Hepatocyte (in vitro differentiated cells): ENCODE results near the gene HLA-F. TPM values are rescaled to one million over a fixed set of nuclear protein-coding genes. Genes with fewer than 3 reads are reported as not detected.

ENCODE experiments used
- DNase-seq: peaks from one replicate; pipeline ENCODE4 v3.0.0-alpha.2; 2016; ENCODE audit warnings: low spot score
- H2AFZ ChIP-seq: fragments of 200-600 bp; sonication (generic); 2 replicates; pipeline ENCODE4 v1.6.0; 2016; ENCODE audit warnings: antibody characterized with exemption, mild to moderate bottlenecking
- H3K27ac ChIP-seq: fragments of 200-600 bp; sonication (generic); 2 replicates; pipeline ENCODE4 v1.5.1; 2016; ENCODE audit warnings: mild to moderate bottlenecking
- H3K27me3 ChIP-seq: fragments of 200-600 bp; sonication (generic); 2 replicates; pipeline ENCODE4 v1.6.1; 2016
- H3K36me3 ChIP-seq: fragments of 200-600 bp; sonication (generic); replicated peaks from 2 replicates; pipeline ENCODE4 v1.5.1; 2016; ENCODE audit warnings: low read depth; ENCODE audit not compliant: insufficient read depth
- H3K4me1 ChIP-seq: fragments of 200-600 bp; sonication (generic); 2 replicates; pipeline ENCODE4 v1.5.1; 2016; ENCODE audit warnings: mild to moderate bottlenecking, moderate library complexity; ENCODE audit not compliant: insufficient read depth
- H3K4me2 ChIP-seq: fragments of 200-600 bp; sonication (generic); 2 replicates; pipeline ENCODE4 v1.6.0; 2016
- H3K4me3 ChIP-seq: fragments of 200-600 bp; sonication (generic); 2 replicates; pipeline ENCODE4 v1.5.1; 2016; ENCODE audit warnings: mild to moderate bottlenecking
- H3K79me2 ChIP-seq: fragments of 200-600 bp; sonication (generic); 2 replicates; pipeline ENCODE4 v1.6.0; 2017; ENCODE audit warnings: mild to moderate bottlenecking
- H3K9me2 ChIP-seq: fragments of 200-600 bp; sonication (generic); replicated peaks from 2 replicates; pipeline ENCODE4 v1.6.0; 2017; ENCODE audit warnings: mild to moderate bottlenecking; ENCODE audit not compliant: insufficient read depth
- H3K9me3 ChIP-seq: fragments of 200-600 bp; sonication (generic); 2 replicates; pipeline ENCODE4 v1.5.1; 2016; ENCODE audit warnings: low read depth, mild to moderate bottlenecking
- H4K20me1 ChIP-seq: fragments of 200-600 bp; sonication (generic); 2 replicates; pipeline ENCODE4 v1.6.0; 2016; ENCODE audit warnings: mild to moderate bottlenecking; ENCODE audit not compliant: insufficient read depth, poor library complexity, severe bottlenecking
- CTCF ChIP-seq: fragments of 200-600 bp; sonication (generic); IDR thresholded peaks from 2 replicates; pipeline ENCODE4 v1.5.1; 2016; ENCODE audit warnings: antibody characterized with exemption, mild to moderate bottlenecking; ENCODE audit not compliant: poor library complexity
- EZH2 ChIP-seq: fragments of 200-600 bp; sonication (generic); IDR thresholded peaks from 2 replicates; pipeline ENCODE4 v1.6.1; 2016; ENCODE audit warnings: antibody characterized with exemption, mild to moderate bottlenecking, borderline replicate concordance
- EZH2phosphoT487 ChIP-seq: fragments of 200-600 bp; sonication (generic); IDR thresholded peaks from one replicate; pipeline ENCODE4 v1.6.1; 2018; ENCODE audit warnings: antibody characterized with exemption, mild to moderate bottlenecking, low read depth, moderate library complexity; ENCODE audit not compliant: unreplicated experiment, severe bottlenecking
- WGBS: methylation state at CpG from one replicate; pipeline ENCODE4 v1.1.6; 2016; ENCODE audit warnings: low lambda C conversion rate; ENCODE audit errors: missing lambda C conversion rate; 5-methylcytosine and 5-hydroxymethylcytosine counted together
- polyA plus RNA-seq: library from polyadenylated mRNA; unstranded; fragments of >200 nt; fragmentation: Nextera tagmentation; extraction: Ambion mirVana; gene quantifications from 2 replicates; pipeline ENCODE4 v1.2.1, GENCODE V29; 2016
- small RNA-seq: library from RNA; depleted of rRNA; stranded (forward); fragments of <200 nt; gene quantifications from one replicate; pipeline ENCODE3, GENCODE V24; 2014
- total RNA-seq: library from RNA; depleted of rRNA; stranded (reverse); fragments of >200 nt; gene quantifications from 2 replicates; pipeline ENCODE4 v1.2.3, GENCODE V29; 2014

Gene HLA-F
- total and polyA plus RNA-seq, 2 experiments from 2014 or later = 7.6 to 8.8 TPM

GRCh38 chr6:29770306-29770705 lies 47.1 kb downstream of the HLA-F start:
- no peak for DNase-seq
- Histone ChIP-seq H3K27ac (no peak overlapping the region), H3K36me3 (no peaks in the 10 kb centered on the region), H3K4me3 (no peak overlapping the region), H3K9me3 (no peaks in the 10 kb centered on the region), H3K9me2 (no peaks in the 10 kb centered on the region), H3K4me2 (no peak overlapping the region), H4K20me1 (no peaks in the 10 kb centered on the region), H3K4me1 (no peaks in the 10 kb centered on the region), H2AFZ (no peak overlapping the region), H3K79me2 (no peaks in the 10 kb centered on the region), H3K27me3 (peaks cover 20% of the 10 kb centered on the region)
- 71% methylated on average over 2 of the region's 2 CpGs for WGBS
- no peak for TF ChIP-seq EZH2
- no peak for TF ChIP-seq CTCF
- TF ChIP-seq EZH2phosphoT487 = no peak

- H3K79me2 ChIP-seq = no peaks in the 10 kb centered on the region
- no peaks in the 10 kb centered on the region for H3K4me1 ChIP-seq
- no peaks in the 10 kb centered on the region for H3K36me3 ChIP-seq
- WGBS = 94% methylated on average over 2 of the region's 2 CpGs
- no peak for DNase-seq
- TF ChIP-seq EZH2 (no peak), CTCF (no peak)
- no peaks in the 10 kb centered on the region for H4K20me1 ChIP-seq
- no peaks in the 10 kb centered on the region for H3K9me2 ChIP-seq
- H2AFZ ChIP-seq = no peak overlapping the region
- no peak overlapping the region for H3K4me3 ChIP-seq
- H3K4me2 ChIP-seq = no peak overlapping the region
- no peaks in the 10 kb centered on the region for H3K9me3 ChIP-seq
- no peak overlapping the region for H3K27ac ChIP-seq
- peaks cover 12% of the 10 kb centered on the region for H3K27me3 ChIP-seq
These were observed 53.5 kb downstream of the HLA-F start for GRCh38 chr6:29776684-29777083.

Small RNA genes lying within 50 kb of the gene (small RNA-seq; reads per million reads assigned to genes)
- not detected for gene AL645939.2
- gene AL645939.3 = not detected
- gene AL645939.4 = not detected
- gene RF00019 = not detected

Other genes with a start within 250 kb of the HLA-F start
- not detected in 2 replicates for gene MAS1L, start 235.5 kb upstream of the HLA-F start, total RNA-seq
- gene MAS1L, start 235.5 kb upstream of the HLA-F start, polyA plus RNA-seq = not detected in 2 replicates
- gene UBD, start 163.7 kb upstream of the HLA-F start, total RNA-seq = 99.5 and 154 TPM in 2 replicates
- 124 and 158 TPM in 2 replicates for gene UBD, start 163.7 kb upstream of the HLA-F start, polyA plus RNA-seq
- not detected in 2 replicates for gene OR2H2, start 138.3 kb upstream of the HLA-F start, total RNA-seq
- not detected in 2 replicates for gene OR2H2, start 138.3 kb upstream of the HLA-F start, polyA plus RNA-seq
- gene GABBR1, start 90.3 kb upstream of the HLA-F start, total RNA-seq = 7.0 and 11.3 TPM in 2 replicates
- 9.9 and 21.3 TPM in 2 replicates for gene GABBR1, start 90.3 kb upstream of the HLA-F start, polyA plus RNA-seq
- gene MOG, start 66.3 kb upstream of the HLA-F start, total RNA-seq = not detected in 2 replicates
- not detected in 2 replicates for gene MOG, start 66.3 kb upstream of the HLA-F start, polyA plus RNA-seq
- not detected in 2 replicates for gene ZFP57, start 42.3 kb upstream of the HLA-F start, total RNA-seq
- gene ZFP57, start 42.3 kb upstream of the HLA-F start, polyA plus RNA-seq = not detected in 2 replicates
- 0.76 TPM in 1 of 2 replicates, not detected in the other for gene HLA-G, start 104.4 kb downstream of the HLA-F start, total RNA-seq
- 2.6 and 2.8 TPM in 2 replicates for gene HLA-G, start 104.4 kb downstream of the HLA-F start, polyA plus RNA-seq
- gene HLA-A, start 219.1 kb downstream of the HLA-F start, total RNA-seq = 293 and 339 TPM in 2 replicates
- gene HLA-A, start 219.1 kb downstream of the HLA-F start, polyA plus RNA-seq = 349 and 350 TPM in 2 replicates